ENCODE results near the gene SRP68. TPM values are rescaled to one million over a fixed set of nuclear protein-coding genes. Genes with fewer than 3 reads are reported as not detected.

SRP68 gene
- total RNA-seq, 4 donors from 2014 or later, result 39.8 to 74.2 (median 48.4) TPM

DNA sequence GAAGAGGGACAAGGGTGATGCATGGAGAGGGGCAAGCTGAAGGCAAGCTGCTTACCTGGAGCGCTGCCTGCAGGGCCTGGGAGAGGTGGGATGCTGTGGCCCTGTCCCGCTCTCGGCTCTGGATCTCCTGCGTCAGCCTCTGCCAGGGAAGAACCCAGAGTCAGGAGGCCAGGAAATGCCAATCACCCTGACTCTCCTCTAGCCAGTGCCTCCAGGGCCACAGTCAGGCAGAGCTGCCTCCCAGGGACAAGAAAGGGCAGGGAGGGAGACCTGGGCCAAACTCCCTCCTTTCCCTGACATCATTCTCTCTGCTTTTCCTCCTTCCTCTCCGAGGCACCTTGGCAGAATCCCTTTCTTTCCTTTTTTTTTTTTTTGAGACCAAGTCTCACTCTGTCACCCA lies 60.4 kb downstream of the SRP68 start:
- TF ChIP-seq, protein P1, sequence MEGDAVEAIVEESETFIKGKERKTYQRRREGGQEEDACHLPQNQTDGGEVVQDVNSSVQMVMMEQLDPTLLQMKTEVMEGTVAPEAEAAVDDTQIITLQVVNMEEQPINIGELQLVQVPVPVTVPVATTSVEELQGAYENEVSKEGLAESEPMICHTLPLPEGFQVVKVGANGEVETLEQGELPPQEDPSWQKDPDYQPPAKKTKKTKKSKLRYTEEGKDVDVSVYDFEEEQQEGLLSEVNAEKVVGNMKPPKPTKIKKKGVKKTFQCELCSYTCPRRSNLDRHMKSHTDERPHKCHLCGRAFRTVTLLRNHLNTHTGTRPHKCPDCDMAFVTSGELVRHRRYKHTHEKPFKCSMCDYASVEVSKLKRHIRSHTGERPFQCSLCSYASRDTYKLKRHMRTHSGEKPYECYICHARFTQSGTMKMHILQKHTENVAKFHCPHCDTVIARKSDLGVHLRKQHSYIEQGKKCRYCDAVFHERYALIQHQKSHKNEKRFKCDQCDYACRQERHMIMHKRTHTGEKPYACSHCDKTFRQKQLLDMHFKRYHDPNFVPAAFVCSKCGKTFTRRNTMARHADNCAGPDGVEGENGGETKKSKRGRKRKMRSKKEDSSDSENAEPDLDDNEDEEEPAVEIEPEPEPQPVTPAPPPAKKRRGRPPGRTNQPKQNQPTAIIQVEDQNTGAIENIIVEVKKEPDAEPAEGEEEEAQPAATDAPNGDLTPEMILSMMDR (IDR thresholded peaks at IDR 0.05; ENCODE audit: low read depth), result no peak

DNA sequence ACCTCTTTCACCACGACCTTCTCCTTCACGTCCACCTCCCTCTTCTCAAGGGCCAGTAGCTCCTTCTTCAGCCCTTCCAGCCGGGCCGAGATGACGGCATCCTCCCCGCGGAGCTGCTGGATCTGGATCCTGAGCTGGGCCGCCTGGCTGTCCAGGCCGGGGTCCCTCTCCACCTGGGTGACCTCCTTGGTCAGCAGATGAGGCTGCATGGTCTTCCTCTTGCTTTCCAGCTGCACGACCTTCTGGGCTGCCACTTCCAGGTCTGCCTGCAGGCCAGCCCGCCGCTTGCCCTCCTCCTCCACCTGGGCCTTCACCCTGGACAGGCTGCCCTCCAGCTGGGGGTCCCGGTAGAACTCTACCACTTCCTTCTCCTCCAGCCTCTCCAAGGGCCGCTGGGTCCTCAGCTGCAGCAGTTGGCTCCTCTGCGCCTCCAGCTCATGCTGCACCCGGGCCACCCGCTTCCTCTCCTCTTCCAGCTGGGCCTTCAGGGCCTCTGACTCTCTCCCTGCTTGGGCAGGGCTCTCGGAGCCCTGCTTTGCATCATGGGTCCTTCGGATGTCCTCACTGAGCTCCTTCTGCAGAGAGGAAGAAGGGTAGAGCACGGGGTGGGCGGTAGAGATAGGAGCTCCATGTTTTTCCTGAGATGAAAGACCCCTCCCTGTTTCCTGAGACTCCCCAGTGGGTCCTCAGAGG lies 62.2 kb downstream of the SRP68 start:
- TF ChIP-seq, protein P1 (IDR thresholded peaks at IDR 0.05; ENCODE audit: low read depth), result no peak

DNA sequence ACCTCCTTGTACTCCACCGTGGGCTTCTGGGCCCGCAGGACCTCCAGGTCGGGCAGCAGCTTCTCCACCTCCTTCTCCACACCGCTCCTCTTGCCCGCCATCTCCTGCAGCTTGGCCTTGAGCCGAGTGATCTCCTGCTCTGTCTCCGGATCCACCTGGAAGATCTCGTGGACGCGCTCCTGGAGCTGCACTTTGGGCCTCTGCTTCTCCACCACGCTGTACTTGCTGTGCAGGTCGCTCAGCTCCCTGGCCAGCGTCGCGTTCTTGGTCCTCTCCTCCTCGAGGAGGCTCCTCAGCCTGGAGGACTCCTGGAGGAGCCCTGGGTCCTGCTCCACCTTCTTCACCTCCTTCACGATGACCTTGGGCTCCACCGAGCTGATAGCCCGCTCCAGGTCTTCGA lies 62.9 kb downstream of the SRP68 start:
- TF ChIP-seq, protein P1 (IDR thresholded peaks at IDR 0.05; ENCODE audit: low read depth), result no peak

DNA sequence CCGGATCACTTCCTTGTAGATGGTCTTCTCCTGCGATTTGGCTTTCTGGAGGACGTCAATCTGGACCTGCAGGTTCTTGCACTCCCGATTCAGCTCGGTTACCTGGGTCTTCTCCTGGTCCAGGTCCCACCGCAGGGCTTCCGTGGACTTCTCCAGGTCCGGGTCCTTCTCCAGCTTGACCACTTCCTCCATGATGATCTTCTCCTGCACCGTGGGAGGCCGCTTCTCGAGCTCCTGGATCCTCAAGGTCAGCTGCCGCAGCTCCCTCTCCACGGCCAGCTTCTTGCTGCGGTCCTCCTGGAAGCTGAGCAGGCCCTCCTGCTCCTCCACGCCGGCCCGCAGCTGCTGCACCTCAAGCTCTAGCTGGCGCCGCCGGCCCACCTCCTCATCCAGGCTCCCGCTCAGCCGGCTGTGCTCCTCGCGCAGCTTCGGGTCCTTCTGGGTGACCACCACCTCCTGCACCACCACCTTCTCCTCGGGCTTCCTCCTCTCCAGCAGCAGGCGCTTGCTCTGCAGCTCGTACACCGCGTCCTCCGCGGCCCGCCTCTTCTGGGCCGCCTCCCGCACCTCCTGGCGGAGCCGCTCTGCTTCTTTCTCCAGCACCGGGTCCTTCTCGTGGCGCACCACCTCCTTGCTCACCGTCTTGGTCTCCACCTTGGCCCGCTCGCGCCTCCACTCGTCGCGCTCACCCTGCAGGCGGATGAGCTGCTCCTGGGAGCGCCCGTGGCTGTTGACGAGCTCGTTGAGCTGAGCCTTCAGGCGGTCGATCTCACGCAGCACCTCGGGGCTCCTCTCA lies 63.5 kb downstream of the SRP68 start:
- TF ChIP-seq, protein P1 (IDR thresholded peaks at IDR 0.05; ENCODE audit: low read depth), result no peak

DNA sequence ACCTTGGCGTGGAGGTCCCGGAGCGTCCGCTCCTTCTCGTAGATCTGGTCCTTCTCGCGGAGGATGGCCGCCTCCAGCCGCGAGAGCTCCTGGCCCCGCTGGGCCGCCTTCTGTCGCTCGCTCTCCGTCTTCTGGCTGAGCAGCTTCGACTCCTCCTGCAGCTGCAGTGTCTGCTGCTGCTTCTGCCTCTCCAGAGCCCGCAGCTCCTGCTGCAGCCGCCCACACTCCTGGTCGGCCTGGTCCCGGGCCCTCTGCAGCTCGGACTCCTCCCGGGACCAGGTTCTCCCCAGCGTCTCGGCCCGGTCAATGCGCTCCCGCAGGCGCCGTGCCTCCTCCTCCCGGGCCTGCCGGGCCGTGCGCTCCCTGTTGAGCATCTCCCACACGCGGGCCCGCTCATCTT lies 64.1 kb downstream of the SRP68 start:
- TF ChIP-seq, protein P1 (IDR thresholded peaks at IDR 0.05; ENCODE audit: low read depth), result no peak

DNA sequence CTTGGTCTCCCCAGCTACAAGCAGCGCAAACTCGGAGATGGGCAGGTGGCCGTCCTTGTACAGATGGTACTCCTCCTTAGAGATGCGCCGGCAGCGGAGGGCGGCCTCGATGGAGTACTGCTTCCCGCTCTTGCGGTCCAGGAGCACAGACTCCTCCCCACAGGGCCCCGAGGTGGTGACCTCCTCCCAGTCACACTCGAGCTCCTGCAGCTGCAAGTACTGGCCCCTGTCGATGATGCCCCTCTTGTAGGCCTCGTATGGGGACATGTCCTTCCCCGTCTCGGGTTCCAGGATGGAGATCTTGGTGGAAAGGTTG lies 64.5 kb downstream of the SRP68 start:
- TF ChIP-seq, protein P1 (IDR thresholded peaks at IDR 0.05; ENCODE audit: low read depth), result no peak

DNA sequence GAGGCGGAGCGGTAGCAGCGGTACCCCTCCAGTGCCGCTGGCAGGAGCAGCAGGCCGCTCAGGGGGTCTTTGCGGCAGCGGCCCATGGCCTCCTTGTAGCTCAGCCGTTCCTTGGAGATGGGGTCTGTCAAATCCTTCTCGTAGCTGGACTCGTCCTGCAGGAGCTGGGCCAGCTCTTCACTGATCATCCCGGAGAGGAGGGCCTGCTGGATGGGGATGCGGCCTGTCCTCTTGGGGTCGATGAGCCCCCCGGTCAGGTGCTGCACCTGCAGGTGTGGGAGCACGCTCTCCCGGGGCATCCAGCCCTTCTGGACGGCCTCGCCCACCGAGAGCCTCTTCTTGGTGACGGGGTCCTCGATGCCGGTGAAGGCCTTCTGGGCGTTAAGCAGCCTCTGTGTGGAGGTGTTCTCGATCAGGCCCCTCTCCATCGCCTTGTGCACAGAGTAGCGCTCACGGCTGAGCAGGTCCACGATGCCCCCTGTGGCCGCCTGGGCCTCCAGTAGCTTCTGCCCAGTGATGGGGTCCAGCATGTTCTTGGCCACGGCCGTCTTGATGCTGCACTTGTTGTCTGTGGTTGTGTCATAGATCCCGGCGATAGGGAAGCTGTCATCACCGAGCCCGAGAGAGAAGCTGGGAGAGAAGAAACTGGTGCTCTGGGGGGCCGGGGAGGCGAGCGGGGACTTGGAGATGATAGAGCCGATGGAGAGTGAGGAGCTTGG lies 65.0 kb downstream of the SRP68 start:
- TF ChIP-seq, protein P1 (IDR thresholded peaks at IDR 0.05; ENCODE audit: low read depth), result no peak
